ENCODE measurements around the gene NT5M. TPM values are rescaled to one million over a fixed set of nuclear protein-coding genes. Genes with fewer than 3 reads are reported as not detected.

The NT5M gene
- total and polyA plus RNA-seq, 9 of the 15 experiments (the other 6 are each of a cell fraction or from before 2014, with no cell fraction given) = 0.24 to 10.1 (median 3.4) TPM

- no peak for TF ChIP-seq SNRNP70 (optimal IDR thresholded peaks at IDR 0.05; ENCODE audit: low read depth, low read length)
- 0 out of 2 replicates have a peak, but pooled peaks have one; percentile 2 for TF ChIP-seq CBFA2T2 (conservative IDR thresholded peaks at IDR 0.05)
- TF ChIP-seq NR2C2 (CRISPR knock-in tag; IDR thresholded peaks at IDR 0.05) = no peak
- TF ChIP-seq NR2C2 (tag; IDR thresholded peaks at IDR 0.05) = no peak
- TF ChIP-seq ZNF316 (IDR thresholded peaks at IDR 0.05) = peak; percentile 68
These were observed 82.3 kb downstream of the NT5M start (continued) for GRCh38 chr17:17385491-17385890.

- TF ChIP-seq NFXL1 (CRISPR knock-in tag; IDR thresholded peaks at IDR 0.05) (no peak), FOXA3 (CRISPR knock-in tag; conservative IDR thresholded peaks at IDR 0.05 in 1 of 2, IDR thresholded peaks at IDR 0.05 in 1 of 2) (no peak), JUND (IDR thresholded peaks at IDR 0.05; ENCODE audit: borderline replicate concordance, low read depth, low read length) (no peak), JUND (tag; IDR thresholded peaks at IDR 0.05; ENCODE audit: borderline replicate concordance, low read depth, low read length) (no peak), ZNF395 (CRISPR knock-in tag; IDR thresholded peaks at IDR 0.05) (no peak), CBX1 (IDR thresholded peaks at IDR 0.05; ENCODE audit: low read depth) (no peak), ZNF639 (CRISPR knock-in tag; conservative IDR thresholded peaks at IDR 0.05 in 1 of 2, IDR thresholded peaks at IDR 0.05 in 1 of 2) (no peak), BCLAF1 (IDR thresholded peaks at IDR 0.05; ENCODE audit: borderline replicate concordance in 1 of 2, control insufficient read depth in 1 of 2, low read depth in 2 of 2, low read length in 1 of 2) (no peak)
- ATAC-seq = no peak
- Histone ChIP-seq H2AFZ (ENCODE audit: low read depth, low read length) (no peak overlapping the region), H3K9ac (ENCODE audit: insufficient read depth in 1 of 2, low read depth in 2 of 2, low read length in 2 of 2) (no peak overlapping the region), H3K4me1 (replicated peaks in 1 of 2; ENCODE audit: control insufficient read depth in 2 of 2, insufficient read depth in 2 of 2, low read length in 2 of 2) (peaks cover 0 to 7% of the 10 kb centered on the region in 2 experiments; a peak in 2 of 5 replicates), H4K20me1 (replicated peaks; ENCODE audit: control insufficient read depth, insufficient read depth, low read length) (no peaks in the 10 kb centered on the region), H3K9me1 (ENCODE audit: control insufficient read depth, insufficient read depth, low read length) (no peaks in the 10 kb centered on the region), H3K79me2 (ENCODE audit: control insufficient read depth, insufficient read depth, low read length) (no peaks in the 10 kb centered on the region), H3K4me3 (no peak overlapping the region), H3K27ac (ENCODE audit: extremely low read depth, low read depth, low read length) (no peak overlapping the region), H3K27me3 (ENCODE audit: control insufficient read depth in 2 of 2, insufficient read depth in 2 of 2, low read length in 2 of 2) (peaks cover 5 to 44% of the 10 kb centered on the region in 2 experiments; a peak in 4 of 5 replicates), H3K9me3 (replicated peaks; ENCODE audit: control insufficient read depth, insufficient read depth, low read depth, low read length) (no peaks in the 10 kb centered on the region), H3K36me3 (ENCODE audit: control insufficient read depth, insufficient read depth, low read length) (no peaks in the 10 kb centered on the region), H3K4me2 (ENCODE audit: insufficient read depth, low read length) (no peak overlapping the region)
- BruUV-seq (replicated peaks) = no TSS peak
- CTCF ChIA-PET (ENCODE audit: low intra/inter-chr PET ratio) = no interaction called here
- POLR2A ChIA-PET = interaction anchor here (0.6 to 0.7 kb wide), 3 partner anchors 9 to 264 kb away, joined by 3 to 4 read pairs (median 3); no protein-coding TSS in a partner anchor
- DNase-seq (ENCODE audit: extremely low read depth in 1 of 4, low spot score in 3 of 4) = no peak
- no peak for FAIRE-seq
- in situ Hi-C loops (cut with MboI) (no loop called here), intact Hi-C loops (cut with micrococcal nuclease) (no loop called here)
- 3% methylated on average over 6 of the region's 15 CpGs for WGBS (ENCODE audit: insufficient coverage, low coverage, missing lambda C conversion rate)
These were observed 83.1 kb downstream of the NT5M start for GRCh38 chr17:17386094-17386800.

Measured in K562 (cell line).